Uterus (tissue), 2 donors: Measurements from ENCODE around the gene HPDL.

ENCODE experiments used
- CTCF ChIP-seq, 4 experiments: fragments of 200-600 bp in 2 of 4; fragments of 450-650 bp in 2 of 4; sonication (generic) in 2 of 4; IDR thresholded peaks; one replicate each; pipeline ENCODE4 v1.5.1; 2016 to 2019; ENCODE audit warnings: antibody characterized with exemption in 4 of 4, mild to moderate bottlenecking in 2 of 4, moderate library complexity in 1 of 4
- POLR2A ChIP-seq, 2 donors: fragments of 450-650 bp; IDR thresholded peaks; one replicate each; pipeline ENCODE4 v1.6.1; 2016; ENCODE audit warnings: antibody characterized with exemption in 2 of 2, mild to moderate bottlenecking in 1 of 2, moderate library complexity in 1 of 2

GRCh38 chr1:45282351-45282750, 44.3 kb upstream of the HPDL start:
- TF ChIP-seq CTCF (IDR thresholded peaks at IDR 0.05) (no peak), POLR2A (IDR thresholded peaks at IDR 0.05) (no peak)
